Gastrocnemius medialis (tissue), 4 donors: Measurements from ENCODE around the gene GRIN1. TPM values are rescaled to one million over a fixed set of nuclear protein-coding genes. Genes with fewer than 3 reads are reported as not detected.

Experiments
- ATAC-seq, 2 donors: fragments of 150-250 bp; one replicate each; pipeline ENCODE4 v1.9.1; 2016
- DNase-seq, 2 donors: peaks; one replicate each; pipeline ENCODE4 v3.0.0-alpha.2; 2019
- H3K27ac ChIP-seq, 4 donors: fragments of 200-600 bp; sonication (generic); 1 replicate in 1 of 4; 2 replicates in 3 of 4; pipeline ENCODE4 v1.5.1; 2016 to 2018; ENCODE audit warnings: mild to moderate bottlenecking in 2 of 4, moderate library complexity in 1 of 4
- H3K27me3 ChIP-seq, 3 donors: fragments of 200-600 bp; sonication (generic) in 2 of 3; 1 replicate in 1 of 3; 2 replicates in 2 of 3; pipeline versions ENCODE4 v1.5.1 to v1.6.0; 2016 to 2019; ENCODE audit warnings: mild to moderate bottlenecking in 1 of 3, moderate library complexity in 1 of 3
- H3K36me3 ChIP-seq, 2 donors: fragments of 200-600 bp; sonication (generic) in 1 of 2; one replicate each; pipeline ENCODE4 v1.5.1; 2017 to 2018
- H3K4me1 ChIP-seq, 2 donors: fragments of 200-600 bp; sonication (generic) in 1 of 2; one replicate each; pipeline ENCODE4 v1.5.1; 2016 to 2017; ENCODE audit warnings: mild to moderate bottlenecking in 2 of 2
- H3K4me3 ChIP-seq, 4 donors: fragments of 200-600 bp; sonication (generic) in 3 of 4; 1 replicate in 1 of 4; 2 replicates in 3 of 4; pipeline ENCODE4 v1.5.1; 2016 to 2019; ENCODE audit warnings: mild to moderate bottlenecking in 2 of 4
- H3K9me3 ChIP-seq, 3 donors: fragments of 200-600 bp; sonication (generic) in 2 of 3; 1 replicate in 1 of 3; 2 replicates in 2 of 3; pipeline ENCODE4 v1.5.1; 2016 to 2019
- POLR2A ChIP-seq, 2 donors: fragments of 450-650 bp; IDR thresholded peaks; one replicate each; pipeline ENCODE4 v1.6.1; 2017; ENCODE audit warnings: antibody characterized with exemption in 2 of 2, mild to moderate bottlenecking in 2 of 2, moderate library complexity in 2 of 2
- in situ Hi-C, 4 donors: fragments of 200-750 bp; cut with MboI; loops; one replicate each; pipeline versions ENCODE4 v1.15.0 to v1.8.0; 2017; ENCODE audit warnings: low sequenced_read_pairs in 4 of 4
- intact Hi-C: fragments of 100-400 bp; cut with DNase I; formaldehyde crosslinking; loops from one replicate; pipeline ENCODE4 v1.15.1; 2023; ENCODE audit warnings: low total_unique reads
- total RNA-seq, 4 donors: library from RNA; depleted of rRNA; stranded (reverse); fragments of >200 nt; gene quantifications; one replicate each; pipeline versions ENCODE4 v1.1.0 to v1.2.3, GENCODE V29; 2016
- TF ChIP-seq, protein P1 (sequence below), 5 experiments: fragments of 450-650 bp in 3 of 5; fragments of 200-600 bp in 2 of 5; sonication (generic) in 2 of 5; IDR thresholded peaks in 4 of 5; conservative IDR thresholded peaks in 1 of 5; 1 replicate in 4 of 5; 2 replicates in 1 of 5; pipeline ENCODE4 v1.5.1; 2016 to 2019; ENCODE audit warnings: antibody characterized with exemption in 5 of 5, mild to moderate bottlenecking in 3 of 5, moderate library complexity in 3 of 5

GRIN1 gene
- total RNA-seq, result not detected

DNA sequence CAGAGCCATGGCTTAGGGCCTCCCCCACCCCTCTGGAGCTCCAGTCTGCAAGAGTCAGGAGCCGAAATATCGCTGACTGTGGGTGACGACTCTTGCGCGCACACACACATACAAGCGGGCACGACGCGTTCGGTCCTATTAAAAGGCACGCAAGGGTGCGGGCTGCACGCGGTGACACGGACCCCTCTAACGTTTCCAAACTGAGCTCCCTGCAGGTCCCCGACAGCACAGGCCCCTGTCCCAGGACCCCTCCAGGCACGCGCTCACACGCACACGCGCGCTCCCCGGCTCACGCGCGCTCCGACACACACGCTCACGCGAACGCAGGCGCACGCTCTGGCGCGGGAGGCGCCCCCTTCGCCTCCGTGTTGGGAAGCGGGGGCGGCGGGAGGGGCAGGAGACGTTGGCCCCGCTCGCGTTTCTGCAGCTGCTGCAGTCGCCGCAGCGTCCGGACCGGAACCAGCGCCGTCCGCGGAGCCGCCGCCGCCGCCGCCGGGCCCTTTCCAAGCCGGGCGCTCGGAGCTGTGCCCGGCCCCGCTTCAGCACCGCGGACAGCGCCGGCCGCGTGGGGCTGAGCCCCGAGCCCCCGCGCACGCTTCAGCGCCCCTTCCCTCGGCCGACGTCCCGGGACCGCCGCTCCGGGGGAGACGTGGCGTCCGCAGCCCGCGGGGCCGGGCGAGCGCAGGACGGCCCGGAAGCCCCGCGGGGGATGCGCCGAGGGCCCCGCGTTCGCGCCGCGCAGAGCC lies at the start of gene GRIN1:
Gene GRIN1, plus strand, starts transcription at position 433 of the 746 bp plus-strand sequence. CDS start 333 bp downstream, outside the sequence.
- intact Hi-C loops, result no loop called here
- DNase-seq (no peak), ATAC-seq (no peak)
- H3K27ac ChIP-seq, result no peak within 1 kb of the TSS
- no peaks in the 10 kb centered on the region for H3K36me3 ChIP-seq
- H3K9me3 ChIP-seq, result no peaks in the 10 kb centered on the region
- H3K4me1 ChIP-seq, result no peaks in the 10 kb centered on the region
- TF ChIP-seq POLR2A (IDR thresholded peaks at IDR 0.05), result no peak
- TF ChIP-seq, protein P1, sequence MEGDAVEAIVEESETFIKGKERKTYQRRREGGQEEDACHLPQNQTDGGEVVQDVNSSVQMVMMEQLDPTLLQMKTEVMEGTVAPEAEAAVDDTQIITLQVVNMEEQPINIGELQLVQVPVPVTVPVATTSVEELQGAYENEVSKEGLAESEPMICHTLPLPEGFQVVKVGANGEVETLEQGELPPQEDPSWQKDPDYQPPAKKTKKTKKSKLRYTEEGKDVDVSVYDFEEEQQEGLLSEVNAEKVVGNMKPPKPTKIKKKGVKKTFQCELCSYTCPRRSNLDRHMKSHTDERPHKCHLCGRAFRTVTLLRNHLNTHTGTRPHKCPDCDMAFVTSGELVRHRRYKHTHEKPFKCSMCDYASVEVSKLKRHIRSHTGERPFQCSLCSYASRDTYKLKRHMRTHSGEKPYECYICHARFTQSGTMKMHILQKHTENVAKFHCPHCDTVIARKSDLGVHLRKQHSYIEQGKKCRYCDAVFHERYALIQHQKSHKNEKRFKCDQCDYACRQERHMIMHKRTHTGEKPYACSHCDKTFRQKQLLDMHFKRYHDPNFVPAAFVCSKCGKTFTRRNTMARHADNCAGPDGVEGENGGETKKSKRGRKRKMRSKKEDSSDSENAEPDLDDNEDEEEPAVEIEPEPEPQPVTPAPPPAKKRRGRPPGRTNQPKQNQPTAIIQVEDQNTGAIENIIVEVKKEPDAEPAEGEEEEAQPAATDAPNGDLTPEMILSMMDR (IDR thresholded peaks at IDR 0.05 in 4 of 5, conservative IDR thresholded peaks at IDR 0.05 in 1 of 5), result no peak
- H3K27me3 ChIP-seq, result peaks cover 76 to 89% (median 82%) of the 10 kb centered on the region in 3 donors
- in situ Hi-C loops, result no loop called here
- H3K4me3 ChIP-seq, result no peak within 1 kb of the TSS

DNA sequence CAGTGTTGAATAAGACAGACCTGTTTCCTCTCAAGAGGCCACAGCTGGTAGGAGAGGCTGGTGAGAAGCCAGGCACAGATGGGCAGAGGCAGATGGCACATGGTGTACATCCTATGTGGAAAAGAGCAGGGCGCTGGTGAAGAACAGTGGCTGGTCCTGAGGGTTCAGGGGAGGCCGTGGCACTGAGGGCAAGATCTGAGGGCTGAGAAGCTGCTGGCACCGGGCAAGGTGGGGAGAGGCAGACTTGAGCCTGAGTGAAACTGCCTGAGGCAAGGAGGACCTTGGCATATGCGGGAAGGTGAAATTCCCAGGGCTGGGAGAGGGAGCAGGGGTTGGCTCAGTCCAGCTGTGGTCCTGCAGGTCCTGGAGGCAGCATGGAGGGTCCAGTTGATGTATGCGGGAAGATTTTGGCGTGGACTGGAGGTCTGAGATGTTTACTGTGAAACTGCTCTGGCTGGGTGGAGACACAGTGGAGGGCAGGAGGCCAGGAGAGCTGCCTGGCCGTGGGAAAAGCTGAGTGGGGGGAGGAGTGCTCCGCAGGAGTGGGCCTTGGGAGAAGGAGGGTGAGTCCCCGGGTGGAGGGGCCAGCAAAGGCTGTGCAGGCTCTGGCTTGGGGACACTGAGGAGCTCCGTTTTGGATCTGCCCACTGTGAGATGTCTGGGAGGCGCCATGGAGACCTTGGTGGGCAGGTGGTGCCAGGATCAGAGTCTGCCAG lies 49.6 kb upstream of the GRIN1 start:
- TF ChIP-seq, protein P1 (IDR thresholded peaks at IDR 0.05 in 4 of 5, conservative IDR thresholded peaks at IDR 0.05 in 1 of 5), result no peak
- TF ChIP-seq POLR2A (IDR thresholded peaks at IDR 0.05), result no peak
- in situ Hi-C loops (no loop called here), intact Hi-C loops (loop anchor here (5.0 kb wide), 2 partner anchors 202 to 607 kb away; partner anchors contain the start of genes SEC16A and TRAF2)
- H3K4me1 ChIP-seq, result peaks cover 18 to 21% of the 10 kb centered on the region in 2 donors
- ATAC-seq, result no peak
- H3K27ac ChIP-seq, result no peak overlapping the region
- DNase-seq, result no peak
- H3K4me3 ChIP-seq, result no peak overlapping the region
- H3K9me3 ChIP-seq, result no peaks in the 10 kb centered on the region
- H3K36me3 ChIP-seq, result peaks cover 0 to 29% of the 10 kb centered on the region in 2 donors
- H3K27me3 ChIP-seq, result no peaks in the 10 kb centered on the region

DNA sequence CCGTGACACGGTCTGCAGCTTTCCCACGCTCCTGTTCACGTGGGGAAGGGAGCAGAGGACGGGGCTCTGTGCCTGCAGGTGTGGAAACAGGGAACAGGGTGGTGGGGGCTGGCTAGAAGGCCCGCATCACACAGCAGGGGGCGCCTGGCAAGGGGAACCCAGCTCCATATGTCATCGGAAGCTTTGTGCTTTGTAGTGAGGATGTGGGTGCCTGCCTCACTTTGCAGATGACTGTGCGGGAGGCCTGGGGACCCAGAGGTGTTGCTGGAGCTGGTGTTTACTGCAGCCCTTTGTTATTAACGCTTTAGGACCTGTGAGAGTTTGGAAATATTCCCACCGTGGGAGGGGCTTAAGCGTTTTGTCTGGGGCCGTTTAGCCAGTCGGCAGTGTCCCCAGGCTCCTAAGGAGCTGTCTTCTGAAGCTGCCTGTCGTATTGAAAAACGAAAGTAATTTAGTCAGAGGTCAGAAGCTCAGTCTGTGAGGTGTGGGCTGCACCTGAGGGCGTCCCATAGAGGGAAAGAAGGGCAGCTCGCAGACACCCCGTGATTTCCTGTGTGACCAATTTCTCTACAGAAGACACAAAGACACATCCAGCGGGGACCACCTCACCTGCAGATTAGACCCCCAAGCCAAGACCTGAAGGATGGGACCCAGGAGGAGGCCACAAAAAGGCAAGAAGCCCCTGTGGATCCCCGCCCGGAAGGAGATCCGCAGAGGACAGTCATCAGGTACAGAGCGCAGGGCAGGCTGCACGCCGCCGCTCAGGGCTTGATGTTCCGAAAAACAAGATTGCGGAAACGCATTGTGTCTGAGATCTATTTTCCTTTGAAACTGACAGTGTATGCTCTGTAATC lies 43.1 kb upstream of the GRIN1 start:
- ATAC-seq, result no peak
- H3K27me3 ChIP-seq, result no peaks in the 10 kb centered on the region
- H3K27ac ChIP-seq, result no peak overlapping the region
- no peak for DNase-seq
- H3K36me3 ChIP-seq, result peaks cover 0 to 68% of the 10 kb centered on the region in 2 donors
- H3K9me3 ChIP-seq, result no peaks in the 10 kb centered on the region
- intact Hi-C loops, result no loop called here
- no peaks in the 10 kb centered on the region for H3K4me1 ChIP-seq
- in situ Hi-C loops, result no loop called here
- no peak for TF ChIP-seq POLR2A (IDR thresholded peaks at IDR 0.05)
- TF ChIP-seq, protein P1 (IDR thresholded peaks at IDR 0.05 in 4 of 5, conservative IDR thresholded peaks at IDR 0.05 in 1 of 5), result no peak
- H3K4me3 ChIP-seq, result no peak overlapping the region

DNA sequence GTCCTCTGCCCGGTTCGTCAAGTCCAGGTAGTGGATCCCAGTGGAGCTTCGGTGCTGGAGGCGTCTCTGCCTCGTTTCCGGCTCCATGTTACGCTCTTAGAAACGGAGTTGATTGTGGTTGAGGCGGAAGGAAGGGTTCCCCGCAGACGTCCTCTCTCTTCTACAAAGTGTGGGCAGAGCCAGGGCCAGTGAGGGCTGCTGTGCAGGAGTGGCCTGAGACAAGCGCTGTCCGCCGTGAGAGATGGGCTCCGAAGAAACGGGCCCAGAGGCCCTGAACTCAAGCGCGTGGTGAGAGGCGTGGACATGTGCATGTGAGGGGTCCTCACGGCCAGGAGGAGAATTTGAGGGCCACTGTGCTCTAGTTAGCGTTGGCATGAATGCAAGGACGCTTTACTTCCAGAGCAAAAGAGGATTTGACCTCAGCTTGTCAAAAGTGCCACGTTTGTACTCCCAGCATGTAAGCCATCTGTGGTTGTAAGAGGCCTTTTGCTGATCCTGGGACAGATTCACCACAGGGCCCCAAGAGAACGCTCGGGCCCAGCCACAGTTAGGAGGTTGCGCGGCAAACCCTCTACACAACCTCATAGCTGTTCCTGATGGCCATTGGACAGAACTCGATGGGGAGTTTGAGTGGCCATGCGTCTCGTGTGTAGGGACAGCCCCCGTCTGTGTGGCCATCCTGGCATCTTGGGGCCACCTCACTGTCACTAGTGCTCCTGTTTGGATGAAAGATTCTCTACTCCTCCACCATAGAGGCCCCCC lies 42.0 kb upstream of the GRIN1 start:
- Histone ChIP-seq H3K27me3 (no peaks in the 10 kb centered on the region), H3K27ac (no peak overlapping the region), H3K9me3 (no peaks in the 10 kb centered on the region), H3K4me3 (no peak overlapping the region), H3K4me1 (no peaks in the 10 kb centered on the region), H3K36me3 (peaks cover 0 to 76% of the 10 kb centered on the region in 2 donors)
- no peak for TF ChIP-seq POLR2A (IDR thresholded peaks at IDR 0.05)
- TF ChIP-seq, protein P1 (IDR thresholded peaks at IDR 0.05 in 4 of 5, conservative IDR thresholded peaks at IDR 0.05 in 1 of 5), result no peak
- intact Hi-C loops, result no loop called here
- DNase-seq (no peak), ATAC-seq (no peak)
- in situ Hi-C loops, result no loop called here
